HepG2 (cell line): ENCODE measurements around the gene ABCC12. TPM values are rescaled to one million over a fixed set of nuclear protein-coding genes. Genes with fewer than 3 reads are reported as not detected.

ENCODE experiments used
- MEIS1 ChIP-seq: sonication (generic); formaldehyde crosslinking; IDR thresholded peaks from 2 replicates; pipeline ENCODE4 v1.9.0; 2021; ENCODE audit warnings: mild to moderate bottlenecking, missing genetic modification reagents, moderate library complexity, borderline replicate concordance
- NBN ChIP-seq: fragments of 450-650 bp; conservative IDR thresholded peaks from 2 replicates; pipeline ENCODE4 v1.6.1; 2017
- NONO ChIP-seq, 2 experiments: fragments of 450-650 bp in 1 of 2; sonication (generic) in 1 of 2; formaldehyde crosslinking in 1 of 2; IDR thresholded peaks in 1 of 2; conservative IDR thresholded peaks in 1 of 2; 2 replicates each; pipeline versions ENCODE4 v1.6.1 to v1.8.0; 2017 to 2022; ENCODE audit warnings: mild to moderate bottlenecking in 1 of 2, missing genetic modification reagents in 1 of 2, moderate library complexity in 1 of 2
- SKIL ChIP-seq: sonication (generic); formaldehyde crosslinking; IDR thresholded peaks from 2 replicates; pipeline ENCODE4 v1.8.0; 2022; ENCODE audit warnings: missing genetic modification reagents, mild to moderate bottlenecking, moderate library complexity, borderline replicate concordance
- SOX13 ChIP-seq, 3 experiments: fragments of 450-650 bp in 1 of 3; sonication (generic) in 1 of 3; formaldehyde crosslinking in 1 of 3; IDR thresholded peaks in 2 of 3; conservative IDR thresholded peaks in 1 of 3; 2 replicates each; pipeline versions ENCODE4 v1.5.0 to v1.6.1; 2016 to 2020; ENCODE audit warnings: antibody characterized with exemption in 1 of 3, mild to moderate bottlenecking in 1 of 3, missing compliant biosample characterization in 1 of 3, missing genetic modification reagents in 1 of 3, moderate library complexity in 1 of 3
- ZFP82 ChIP-seq: sonication (generic); formaldehyde crosslinking; IDR thresholded peaks from 2 replicates; pipeline ENCODE4 v1.5.1; 2020; ENCODE audit warnings: mild to moderate bottlenecking, missing genetic modification reagents, borderline replicate concordance
- ZNF326 ChIP-seq: sonication (generic); formaldehyde crosslinking; IDR thresholded peaks from 2 replicates; pipeline ENCODE4 v1.4.0; 2020; ENCODE audit warnings: missing genetic modification reagents, borderline replicate concordance
- ZNF329 ChIP-seq: sonication (generic); formaldehyde crosslinking; IDR thresholded peaks from 2 replicates; pipeline ENCODE4 v1.9.0; 2021; ENCODE audit warnings: low read depth, mild to moderate bottlenecking, missing genetic modification reagents
- ZNF331 ChIP-seq: sonication (generic); formaldehyde crosslinking; IDR thresholded peaks from 2 replicates; pipeline ENCODE4 v1.4.0; 2020; ENCODE audit warnings: missing genetic modification reagents
- ZNF383 ChIP-seq: sonication (generic); formaldehyde crosslinking; IDR thresholded peaks from 2 replicates; pipeline ENCODE4 v1.4.0; 2020; ENCODE audit warnings: missing genetic modification reagents, mild to moderate bottlenecking, borderline replicate concordance
- ZNF501 ChIP-seq: sonication (generic); formaldehyde crosslinking; IDR thresholded peaks from 2 replicates; pipeline ENCODE4 v1.5.1; 2020; ENCODE audit warnings: mild to moderate bottlenecking, moderate library complexity, missing genetic modification reagents
- ZNF510 ChIP-seq: sonication (generic); formaldehyde crosslinking; IDR thresholded peaks from 2 replicates; pipeline ENCODE4 v1.4.0; 2020; ENCODE audit warnings: low read depth, mild to moderate bottlenecking, missing genetic modification reagents
- polyA plus RNA-seq, 8 experiments: library from polyadenylated mRNA; depleted of rRNA in 3 of 8; stranded (reverse) in 7 of 8; unstranded in 1 of 8; fragments of >200 nt; fragmentation: Illumina TruSeq in 4 of 8; extraction: Trizol in 4 of 8; gene quantifications; 2 replicates each; pipeline versions ENCODE4 v1.2.1 to v1.2.3, GENCODE V29; 2011 to 2016; ENCODE audit warnings: low read depth in 4 of 8, missing spikeins in 1 of 8, mixed read lengths in 1 of 8; ENCODE audit not compliant: insufficient read depth in 1 of 8
- total RNA-seq, 5 experiments: library from RNA; depleted of rRNA; stranded (reverse); fragments of >200 nt; fragmentation: Illumina TruSeq; extraction: Trizol; gene quantifications; 2 replicates each; pipeline ENCODE4 v1.2.3, GENCODE V29; 2016; ENCODE audit warnings: low read depth in 1 of 5
- TF ChIP-seq, protein P1 (sequence below): sonication (generic); formaldehyde crosslinking; IDR thresholded peaks from 2 replicates; pipeline ENCODE4 v1.5.1; 2020; ENCODE audit warnings: mild to moderate bottlenecking, moderate library complexity, missing genetic modification reagents
- TF ChIP-seq, protein P2 (sequence below): sonication (generic); formaldehyde crosslinking; IDR thresholded peaks from 2 replicates; pipeline ENCODE4 v1.5.1; 2020; ENCODE audit warnings: mild to moderate bottlenecking, missing genetic modification reagents, borderline replicate concordance

ABCC12 gene
- total and polyA plus RNA-seq, 2 of the 13 experiments (the other 11 are each of a cell fraction or from before 2014, with no cell fraction given): not detected

DNA sequence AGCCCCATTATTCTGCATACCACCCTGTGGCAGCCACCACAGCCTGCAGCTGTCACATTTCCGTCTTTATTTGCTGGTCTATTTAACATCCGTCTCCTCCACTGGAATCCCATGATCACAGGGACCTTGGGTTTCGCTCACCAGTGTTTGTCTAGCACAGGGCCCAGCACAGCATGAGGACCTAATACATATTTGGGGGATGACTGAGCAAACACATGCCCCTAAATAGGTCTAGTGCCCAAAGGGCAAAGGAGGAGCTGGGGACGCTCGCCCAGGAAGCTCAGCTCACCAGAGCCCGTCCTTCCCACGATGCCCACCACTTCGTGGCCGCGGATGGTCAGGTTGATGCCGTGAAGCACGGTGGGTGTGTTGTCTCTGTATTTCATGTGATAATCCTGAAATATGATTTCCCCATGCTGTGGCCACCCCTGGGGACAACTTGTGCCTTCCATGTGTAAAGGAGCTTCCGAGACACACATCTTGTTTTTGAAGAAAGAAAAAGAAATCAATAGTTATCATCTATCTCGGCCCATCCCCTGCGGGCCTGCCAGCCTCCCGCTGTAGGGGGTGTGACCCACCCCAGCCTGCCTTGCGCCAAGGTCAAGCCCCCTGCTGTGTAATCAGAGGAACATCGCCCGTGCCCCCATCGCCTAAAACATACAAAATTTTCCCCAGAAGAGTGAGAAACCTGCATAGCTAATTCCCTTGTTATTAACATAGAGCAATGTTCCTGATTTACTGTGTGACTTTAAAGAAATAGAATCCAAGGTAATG lies 21.0 kb upstream of the ABCC12 start (continued):
- TF ChIP-seq SKIL (no peak), ZNF329 (CRISPR knock-in tag) (no peak), ZNF510 (CRISPR knock-in tag) (no peak), ZNF326 (no peak), ZNF331 (CRISPR knock-in tag) (no peak), SOX13 (IDR thresholded peaks at IDR 0.05) (no peak), SOX13 (CRISPR knock-in tag; conservative IDR thresholded peaks at IDR 0.05 in 1 of 2, IDR thresholded peaks at IDR 0.05 in 1 of 2) (peak in 1 of 2 experiments; percentile 30; a peak in 2 of 4 replicates), NBN (no peak), NONO (IDR thresholded peaks at IDR 0.05) (no peak), NONO (CRISPR knock-in tag; conservative IDR thresholded peaks at IDR 0.05) (no peak), ZNF501 (CRISPR knock-in tag) (0 out of 2 replicates have a peak, but pooled peaks have one; percentile 13), ZFP82 (no peak), MEIS1 (CRISPR knock-in tag) (no peak), ZNF383 (CRISPR knock-in tag) (no peak)
- TF ChIP-seq, protein P1, sequence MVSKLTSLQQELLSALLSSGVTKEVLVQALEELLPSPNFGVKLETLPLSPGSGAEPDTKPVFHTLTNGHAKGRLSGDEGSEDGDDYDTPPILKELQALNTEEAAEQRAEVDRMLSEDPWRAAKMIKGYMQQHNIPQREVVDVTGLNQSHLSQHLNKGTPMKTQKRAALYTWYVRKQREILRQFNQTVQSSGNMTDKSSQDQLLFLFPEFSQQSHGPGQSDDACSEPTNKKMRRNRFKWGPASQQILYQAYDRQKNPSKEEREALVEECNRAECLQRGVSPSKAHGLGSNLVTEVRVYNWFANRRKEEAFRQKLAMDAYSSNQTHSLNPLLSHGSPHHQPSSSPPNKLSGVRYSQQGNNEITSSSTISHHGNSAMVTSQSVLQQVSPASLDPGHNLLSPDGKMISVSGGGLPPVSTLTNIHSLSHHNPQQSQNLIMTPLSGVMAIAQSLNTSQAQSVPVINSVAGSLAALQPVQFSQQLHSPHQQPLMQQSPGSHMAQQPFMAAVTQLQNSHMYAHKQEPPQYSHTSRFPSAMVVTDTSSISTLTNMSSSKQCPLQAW: 0 out of 2 replicates have a peak, but pooled peaks have one; percentile 31
- TF ChIP-seq, protein P2, sequence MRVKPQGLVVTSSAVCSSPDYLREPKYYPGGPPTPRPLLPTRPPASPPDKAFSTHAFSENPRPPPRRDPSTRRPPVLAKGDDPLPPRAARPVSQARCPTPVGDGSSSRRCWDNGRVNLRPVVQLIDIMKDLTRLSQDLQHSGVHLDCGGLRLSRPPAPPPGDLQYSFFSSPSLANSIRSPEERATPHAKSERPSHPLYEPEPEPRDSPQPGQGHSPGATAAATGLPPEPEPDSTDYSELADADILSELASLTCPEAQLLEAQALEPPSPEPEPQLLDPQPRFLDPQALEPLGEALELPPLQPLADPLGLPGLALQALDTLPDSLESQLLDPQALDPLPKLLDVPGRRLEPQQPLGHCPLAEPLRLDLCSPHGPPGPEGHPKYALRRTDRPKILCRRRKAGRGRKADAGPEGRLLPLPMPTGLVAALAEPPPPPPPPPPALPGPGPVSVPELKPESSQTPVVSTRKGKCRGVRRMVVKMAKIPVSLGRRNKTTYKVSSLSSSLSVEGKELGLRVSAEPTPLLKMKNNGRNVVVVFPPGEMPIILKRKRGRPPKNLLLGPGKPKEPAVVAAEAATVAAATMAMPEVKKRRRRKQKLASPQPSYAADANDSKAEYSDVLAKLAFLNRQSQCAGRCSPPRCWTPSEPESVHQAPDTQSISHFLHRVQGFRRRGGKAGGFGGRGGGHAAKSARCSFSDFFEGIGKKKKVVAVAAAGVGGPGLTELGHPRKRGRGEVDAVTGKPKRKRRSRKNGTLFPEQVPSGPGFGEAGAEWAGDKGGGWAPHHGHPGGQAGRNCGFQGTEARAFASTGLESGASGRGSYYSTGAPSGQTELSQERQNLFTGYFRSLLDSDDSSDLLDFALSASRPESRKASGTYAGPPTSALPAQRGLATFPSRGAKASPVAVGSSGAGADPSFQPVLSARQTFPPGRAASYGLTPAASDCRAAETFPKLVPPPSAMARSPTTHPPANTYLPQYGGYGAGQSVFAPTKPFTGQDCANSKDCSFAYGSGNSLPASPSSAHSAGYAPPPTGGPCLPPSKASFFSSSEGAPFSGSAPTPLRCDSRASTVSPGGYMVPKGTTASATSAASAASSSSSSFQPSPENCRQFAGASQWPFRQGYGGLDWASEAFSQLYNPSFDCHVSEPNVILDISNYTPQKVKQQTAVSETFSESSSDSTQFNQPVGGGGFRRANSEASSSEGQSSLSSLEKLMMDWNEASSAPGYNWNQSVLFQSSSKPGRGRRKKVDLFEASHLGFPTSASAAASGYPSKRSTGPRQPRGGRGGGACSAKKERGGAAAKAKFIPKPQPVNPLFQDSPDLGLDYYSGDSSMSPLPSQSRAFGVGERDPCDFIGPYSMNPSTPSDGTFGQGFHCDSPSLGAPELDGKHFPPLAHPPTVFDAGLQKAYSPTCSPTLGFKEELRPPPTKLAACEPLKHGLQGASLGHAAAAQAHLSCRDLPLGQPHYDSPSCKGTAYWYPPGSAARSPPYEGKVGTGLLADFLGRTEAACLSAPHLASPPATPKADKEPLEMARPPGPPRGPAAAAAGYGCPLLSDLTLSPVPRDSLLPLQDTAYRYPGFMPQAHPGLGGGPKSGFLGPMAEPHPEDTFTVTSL: no peak
